GM19025 (cell line): ENCODE data around the gene TDRD10.
"Not testable (repeated sequence)": the region's sequence is repeated elsewhere in the genome, so short reads cannot be mapped to it uniquely, and the experiment has no call there.

Source experiments
- ATAC-seq: cut with Tn5 transposase; IDR thresholded peaks from one replicate; pipeline ENCODE4 v1.9.1; 2021; ENCODE audit warnings: mild to moderate bottlenecking, low read depth, moderate library complexity; ENCODE audit not compliant: unreplicated experiment

TDRD10 gene

GRCh38 chr1:154503898-154504297 lies 1.9 kb downstream of the TDRD10 start:
- ATAC-seq, result no peak

- no peak for ATAC-seq
These were observed 10.7 kb downstream of the TDRD10 start for GRCh38 chr1:154512760-154513159.

DNA sequence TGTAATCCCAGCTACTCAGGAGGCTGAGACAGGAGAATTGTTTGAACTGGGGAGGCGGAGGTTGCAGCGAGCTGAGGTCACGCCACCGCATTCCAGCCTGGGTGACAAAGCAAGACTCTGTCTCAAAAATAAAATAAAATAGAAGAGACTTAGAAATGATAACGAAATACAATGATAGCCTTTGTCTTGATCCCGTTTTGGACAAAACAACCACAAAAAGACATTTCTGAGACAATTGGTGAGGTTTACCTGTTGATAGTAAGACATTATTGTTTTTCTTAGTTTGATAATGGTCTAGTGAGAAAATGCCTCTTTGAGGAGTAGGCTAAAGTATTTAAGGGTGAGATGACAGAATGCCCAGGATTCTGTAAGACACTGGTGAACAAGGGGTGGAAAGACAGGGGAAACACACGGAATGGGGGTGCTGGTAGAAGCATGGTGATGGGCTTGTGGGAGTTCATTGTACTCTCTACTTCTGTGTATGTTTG lies 12.1 kb downstream of the TDRD10 start:
- ATAC-seq, result no peak

GRCh38 chr1:154517661-154518060 lies 15.6 kb downstream of the TDRD10 start:
- no peak for ATAC-seq

GRCh38 chr1:154519591-154519991 lies 17.6 kb downstream of the TDRD10 start:
- no peak for ATAC-seq

GRCh38 chr1:154520333-154520732 lies 18.3 kb downstream of the TDRD10 start:
- no peak for ATAC-seq

- ATAC-seq, result no peak
These were observed 19.7 kb downstream of the TDRD10 start for GRCh38 chr1:154521695-154522094.

DNA sequence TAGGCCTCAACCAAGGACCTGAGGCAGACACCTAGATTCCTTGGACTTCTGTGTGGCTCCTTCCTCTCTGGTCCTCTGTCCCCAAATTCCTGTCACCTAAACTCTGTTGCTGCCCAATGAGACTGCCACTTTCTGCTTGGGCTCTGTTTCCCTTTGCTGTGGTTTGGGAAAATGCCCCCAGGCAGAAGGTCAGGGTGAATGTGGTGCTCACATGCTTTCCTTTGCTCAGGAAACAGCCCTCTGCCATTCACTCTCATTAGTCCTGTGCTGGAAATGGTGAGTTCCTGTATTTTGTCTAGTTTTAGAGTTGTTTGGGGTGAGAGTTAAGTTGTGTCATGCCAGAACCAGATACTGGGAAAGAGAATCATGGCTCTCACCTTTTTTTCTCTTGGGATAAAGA lies 22.9 kb downstream of the TDRD10 start:
- no peak for ATAC-seq

DNA sequence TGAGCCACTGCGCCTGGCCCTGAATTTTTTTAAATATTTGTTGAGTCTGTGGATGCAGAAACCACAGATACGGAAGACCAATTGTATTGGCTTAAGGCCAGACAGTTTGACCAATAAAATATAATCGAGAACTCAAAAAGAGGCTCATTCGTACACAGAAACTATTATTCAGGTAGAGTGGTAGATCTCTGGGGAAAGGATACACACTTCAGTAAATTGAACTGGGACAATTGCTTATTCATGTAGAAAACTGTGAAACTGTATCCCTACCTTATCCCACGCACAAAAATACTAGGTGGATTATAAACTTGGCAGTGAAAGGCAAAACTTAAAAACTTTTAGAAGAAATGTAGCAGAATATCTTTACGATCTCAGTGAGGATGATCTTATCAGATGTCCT lies 25.2 kb downstream of the TDRD10 start:
- no peak for ATAC-seq

DNA sequence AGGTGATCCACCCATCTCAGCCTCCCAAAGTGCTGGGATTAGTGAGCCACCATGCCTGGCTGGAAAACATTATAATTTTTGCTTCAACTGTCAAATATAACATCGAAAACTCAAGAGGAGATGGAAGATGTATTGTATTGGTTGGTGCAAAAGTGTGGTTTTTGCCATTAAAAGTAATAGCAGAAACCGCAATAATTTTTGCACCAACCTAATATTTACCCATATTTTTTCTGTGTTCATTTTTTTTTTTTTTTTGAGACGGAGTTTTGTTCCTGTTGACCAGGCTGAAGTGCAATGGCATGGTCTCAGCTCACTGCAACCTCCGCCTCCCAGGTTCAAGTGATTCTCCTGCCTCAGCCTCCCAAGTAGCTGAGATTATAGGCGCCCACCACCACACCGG lies 27.3 kb downstream of the TDRD10 start:
- no peak for ATAC-seq

DNA sequence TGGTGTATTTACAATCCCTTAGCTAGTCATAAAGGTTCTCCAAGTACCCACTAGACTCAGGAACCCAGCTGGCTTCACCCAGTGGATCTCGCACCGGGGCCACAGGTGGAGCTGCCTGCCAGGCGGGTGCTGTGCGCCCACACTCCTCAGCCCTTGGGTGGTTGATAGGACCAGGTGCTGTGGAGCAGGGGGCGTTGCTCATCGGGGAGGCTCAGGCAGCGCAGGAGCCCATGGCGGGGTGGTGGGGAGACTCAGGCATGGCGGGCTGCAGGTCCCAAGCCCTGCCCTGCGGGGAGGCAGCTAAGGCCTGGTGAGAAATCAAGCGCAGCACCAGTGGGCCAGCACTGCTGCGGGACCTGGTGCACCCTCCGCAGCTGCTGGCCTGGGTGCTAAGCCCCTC lies 29.9 kb downstream of the TDRD10 start:
- not testable (repeated sequence) for ATAC-seq

- no peak for ATAC-seq
These were observed 32.2 kb downstream of the TDRD10 start for GRCh38 chr1:154533952-154534844.

GRCh38 chr1:154536570-154536969 lies 34.6 kb downstream of the TDRD10 start:
- ATAC-seq, result no peak

DNA sequence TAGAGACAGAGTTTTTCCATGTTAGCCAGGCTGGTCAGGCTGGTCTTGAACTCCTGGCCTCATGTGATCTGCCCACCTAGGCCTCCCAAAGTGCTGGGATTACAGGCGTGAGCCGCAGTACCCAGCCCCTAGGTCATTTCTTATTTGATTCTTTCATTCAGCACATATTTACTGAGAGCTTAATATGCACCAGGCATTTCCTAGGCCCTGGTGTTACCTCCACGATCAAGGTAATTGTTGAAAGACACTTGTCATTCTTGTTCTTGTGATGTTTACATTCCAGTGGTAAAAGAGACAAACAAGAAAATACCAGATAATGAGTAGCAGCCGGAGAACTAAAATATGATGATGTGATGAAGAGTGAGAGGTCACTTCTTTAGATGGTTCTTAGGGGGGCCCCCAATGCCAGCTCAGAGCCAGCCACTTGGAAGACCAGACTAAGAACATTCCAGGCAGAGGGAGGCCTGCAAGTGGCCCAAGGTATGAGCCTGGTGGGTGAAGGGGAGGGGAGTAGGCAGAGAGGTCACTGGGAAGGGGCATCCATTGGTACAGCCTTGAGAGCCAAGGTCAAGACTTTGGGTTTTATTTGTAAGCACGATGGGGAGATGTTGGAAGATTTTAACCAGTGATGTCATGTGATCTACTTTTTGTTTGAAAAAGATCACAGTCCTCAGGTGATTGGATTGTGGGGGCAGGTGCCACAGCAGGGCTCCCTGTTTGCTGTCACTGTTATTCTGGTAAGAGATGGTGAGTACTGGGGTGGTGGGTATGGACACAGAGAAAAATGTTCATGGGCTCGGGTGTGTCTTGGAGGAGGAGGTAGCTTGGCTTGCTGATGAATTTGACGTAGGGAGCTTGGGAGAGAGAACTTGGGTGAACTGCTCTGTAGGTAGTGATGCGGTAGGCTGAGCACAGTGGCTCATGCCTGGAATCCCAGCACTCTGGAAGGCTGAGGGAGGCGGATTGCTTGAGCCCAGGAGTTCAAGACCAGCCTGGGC lies 37.8 kb downstream of the TDRD10 start:
- no peak for ATAC-seq

DNA sequence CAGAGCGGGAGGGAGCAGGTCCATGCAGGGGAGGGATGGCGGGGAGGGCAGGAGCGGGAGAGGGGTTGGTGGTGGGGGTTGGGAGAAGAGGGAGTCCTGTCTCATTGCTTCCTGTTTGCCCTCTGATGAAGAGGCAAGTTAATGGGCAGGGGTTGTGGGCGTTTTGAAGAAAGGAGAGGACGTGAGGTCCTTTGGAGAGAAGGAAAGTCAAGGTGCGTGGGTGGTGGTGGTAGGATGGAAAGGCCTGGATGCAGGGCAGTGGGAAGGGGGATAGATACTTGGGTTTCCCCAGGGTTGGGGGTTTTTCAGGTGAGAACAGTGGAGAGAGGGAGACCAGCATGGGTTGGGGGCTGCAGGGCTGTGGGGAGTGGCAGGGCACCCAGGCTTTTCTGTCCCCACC lies 39.2 kb downstream of the TDRD10 start:
- ATAC-seq, result no peak

GRCh38 chr1:154546264-154547063 lies 44.4 kb downstream of the TDRD10 start:
- ATAC-seq, result no peak

GRCh38 chr1:154547105-154547732 lies 45.2 kb downstream of the TDRD10 start:
- ATAC-seq, result no peak

DNA sequence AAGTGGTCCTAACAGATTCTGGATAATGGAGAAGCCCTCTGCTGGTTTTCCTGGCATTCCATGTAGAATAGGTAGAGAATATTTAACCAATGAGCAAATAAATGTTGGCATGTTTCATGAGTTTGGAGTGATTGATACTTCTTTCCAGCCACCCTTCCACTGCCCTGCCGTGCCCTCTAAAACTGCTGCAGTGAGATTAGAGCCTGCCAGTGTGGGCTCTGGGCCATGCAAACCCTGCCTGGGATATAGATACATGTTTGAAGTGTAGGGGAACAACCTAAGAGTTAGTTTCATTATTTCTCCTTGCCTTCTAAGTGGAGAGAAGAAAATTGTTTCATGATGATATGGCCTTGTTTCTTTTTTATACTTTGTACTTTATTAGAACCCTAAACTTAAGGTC lies 46.0 kb downstream of the TDRD10 start:
- ATAC-seq, result no peak

- ATAC-seq, result no peak
These were observed 47.3 kb downstream of the TDRD10 start for GRCh38 chr1:154549202-154549770.
